Stimulated activated effector memory CD8-positive, alpha-beta T cell treated with anti-CD3 and anti-CD28 coated beads, Interleukin-12 subunit alpha, Interleukin-12 subunit beta, amount 100 ng/mL, for 72 hours (primary cell): ENCODE measurements around the gene TAF1D.
"Not testable (repeated sequence)": the region's sequence is repeated elsewhere in the genome, so short reads cannot be mapped to it uniquely, and the experiment has no call there.

Experiments
- ATAC-seq: fragments of 150-1000 bp; cut with Tn5 transposase; 2 replicates; pipeline ENCODE4 v1.10.0; 2021
- DNase-seq, 2 donors: peaks; one replicate each; pipeline ENCODE4 v3.0.0; 2021 to 2022; ENCODE audit warnings: low spot score in 2 of 2
- H3K27ac Mint-ChIP-seq: one replicate; pipeline ENCODE4 v1.8.0; 2022; ENCODE audit warnings: mild to moderate bottlenecking, mixed read lengths
- H3K36me3 Mint-ChIP-seq: one replicate; pipeline ENCODE4 v1.8.0; 2022; ENCODE audit warnings: mild to moderate bottlenecking, mixed read lengths
- H3K4me1 Mint-ChIP-seq: one replicate; pipeline ENCODE4 v1.8.0; 2022; ENCODE audit warnings: mixed read lengths
- H3K4me3 Mint-ChIP-seq: one replicate; pipeline ENCODE4 v1.8.0; 2022; ENCODE audit warnings: mild to moderate bottlenecking, mixed read lengths
- H3K9me3 Mint-ChIP-seq: one replicate; pipeline ENCODE4 v1.8.0; 2022; ENCODE audit warnings: mixed read lengths

The TAF1D gene

GRCh38 chr11:93741094-93741881, at the start of gene TAF1D, which contains the start of gene C11orf54:
TAF1D (minus strand) TSS chr11:93741495; CDS start chr11:93739304, 2,191 bp downstream.
C11orf54 (plus strand) TSS chr11:93741672; CDS start chr11:93747394, 5,722 bp downstream.
- DNase-seq: peak; percentile 88 to 98
- Mint-ChIP-seq H3K36me3 (peaks cover 73% of the 10 kb centered on the region), H3K4me1 (peaks cover 49% of the 10 kb centered on the region), H3K27ac (peak within 1 kb of the TSS; percentile 100), H3K4me3 (peak within 1 kb of the TSS; percentile 98), H3K9me3 (no peaks in the 10 kb centered on the region)
- peak; percentile 90 for ATAC-seq

- H3K4me1 Mint-ChIP-seq: peaks cover 46% of the 10 kb centered on the region
- H3K27ac Mint-ChIP-seq: peak overlapping the region; percentile 91
- no peaks in the 10 kb centered on the region for H3K9me3 Mint-ChIP-seq
- peaks cover 60% of the 10 kb centered on the region for H3K36me3 Mint-ChIP-seq
- ATAC-seq (peak; percentile 58), DNase-seq (peak in 1 of 2 donors; percentile 81)
- H3K4me3 Mint-ChIP-seq: peak overlapping the region; percentile 92
These were observed 43.7 kb upstream of the TAF1D start for GRCh38 chr11:93784935-93785360.

GRCh38 chr11:93784145-93784934, 43.0 kb upstream of the TAF1D start, which contains the start of gene MED17:
MED17 (plus strand) TSS chr11:93784282; CDS start chr11:93784514, 232 bp downstream.
- H3K4me3 Mint-ChIP-seq: peak within 1 kb of the TSS; percentile 92
- peak within 1 kb of the TSS; percentile 91 for H3K27ac Mint-ChIP-seq
- H3K4me1 Mint-ChIP-seq: peaks cover 46% of the 10 kb centered on the region
- DNase-seq: peak; percentile 71 to 91
- peak; percentile 96 for ATAC-seq
- H3K36me3 Mint-ChIP-seq: peaks cover 54% of the 10 kb centered on the region
- no peaks in the 10 kb centered on the region for H3K9me3 Mint-ChIP-seq

GRCh38 chr11:93783765-93784144, 42.5 kb upstream of the TAF1D start:
- DNase-seq (no peak), ATAC-seq (peak; percentile 50)
- peaks cover 46% of the 10 kb centered on the region for H3K4me1 Mint-ChIP-seq
- H3K9me3 Mint-ChIP-seq: no peaks in the 10 kb centered on the region
- peak overlapping the region; percentile 92 for H3K4me3 Mint-ChIP-seq
- H3K27ac Mint-ChIP-seq: peak overlapping the region; percentile 91
- H3K36me3 Mint-ChIP-seq: peaks cover 48% of the 10 kb centered on the region

DNA sequence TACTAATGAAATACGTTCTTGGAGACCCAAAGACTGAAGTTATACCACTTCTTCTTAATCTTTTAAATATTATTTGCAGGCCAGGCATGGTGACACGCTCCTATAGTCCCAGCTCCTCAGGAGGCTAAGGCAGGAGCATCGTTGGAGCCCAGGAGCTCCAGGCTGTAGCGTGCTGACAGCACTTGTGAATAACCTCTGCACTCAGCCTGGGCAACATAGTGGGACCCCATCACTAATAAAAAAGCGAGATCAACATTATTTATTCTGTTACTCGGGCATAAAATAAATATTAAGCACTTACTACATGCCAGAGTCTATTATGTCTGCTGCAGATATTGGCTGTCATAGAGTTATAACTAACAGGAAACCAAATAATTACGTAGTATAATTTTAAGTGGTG, 42.1 kb upstream of the TAF1D start:
- ATAC-seq: no peak
- DNase-seq: no peak
- Mint-ChIP-seq H3K4me1 (peaks cover 46% of the 10 kb centered on the region), H3K27ac (peak overlapping the region; percentile 91), H3K4me3 (peak overlapping the region; percentile 92), H3K9me3 (no peaks in the 10 kb centered on the region), H3K36me3 (peaks cover 44% of the 10 kb centered on the region)

- no peak overlapping the region for H3K27ac Mint-ChIP-seq
- no peak for DNase-seq
- ATAC-seq: peak; percentile 46
- H3K9me3 Mint-ChIP-seq: no peaks in the 10 kb centered on the region
- no peaks in the 10 kb centered on the region for H3K36me3 Mint-ChIP-seq
- no peak overlapping the region for H3K4me3 Mint-ChIP-seq
- no peaks in the 10 kb centered on the region for H3K4me1 Mint-ChIP-seq
These were observed 34.0 kb upstream of the TAF1D start for GRCh38 chr11:93775289-93775688.

DNA sequence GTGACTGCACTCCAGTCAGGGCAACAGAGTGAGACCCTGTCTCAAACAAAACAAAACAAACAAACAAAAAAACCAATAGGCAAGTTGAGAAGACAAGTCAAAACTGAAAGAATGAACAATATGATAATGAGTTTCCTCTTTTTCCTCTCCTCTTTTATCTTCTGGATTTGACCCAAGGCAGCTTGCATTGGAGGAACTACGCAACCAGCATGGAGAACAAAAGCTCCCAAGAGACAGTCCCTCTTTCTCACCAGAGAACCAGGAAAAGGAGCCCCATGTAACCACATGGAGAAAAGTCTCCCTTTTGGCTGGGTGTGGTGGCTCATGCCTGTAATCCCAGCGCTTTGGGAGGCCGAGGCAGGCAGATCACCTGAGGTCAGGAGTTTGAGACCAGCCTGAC, 33.3 kb upstream of the TAF1D start:
- not testable (repeated sequence) for H3K4me1 Mint-ChIP-seq, H3K36me3 Mint-ChIP-seq, DNase-seq, H3K9me3 Mint-ChIP-seq, H3K27ac Mint-ChIP-seq, ATAC-seq, H3K4me3 Mint-ChIP-seq

DNA sequence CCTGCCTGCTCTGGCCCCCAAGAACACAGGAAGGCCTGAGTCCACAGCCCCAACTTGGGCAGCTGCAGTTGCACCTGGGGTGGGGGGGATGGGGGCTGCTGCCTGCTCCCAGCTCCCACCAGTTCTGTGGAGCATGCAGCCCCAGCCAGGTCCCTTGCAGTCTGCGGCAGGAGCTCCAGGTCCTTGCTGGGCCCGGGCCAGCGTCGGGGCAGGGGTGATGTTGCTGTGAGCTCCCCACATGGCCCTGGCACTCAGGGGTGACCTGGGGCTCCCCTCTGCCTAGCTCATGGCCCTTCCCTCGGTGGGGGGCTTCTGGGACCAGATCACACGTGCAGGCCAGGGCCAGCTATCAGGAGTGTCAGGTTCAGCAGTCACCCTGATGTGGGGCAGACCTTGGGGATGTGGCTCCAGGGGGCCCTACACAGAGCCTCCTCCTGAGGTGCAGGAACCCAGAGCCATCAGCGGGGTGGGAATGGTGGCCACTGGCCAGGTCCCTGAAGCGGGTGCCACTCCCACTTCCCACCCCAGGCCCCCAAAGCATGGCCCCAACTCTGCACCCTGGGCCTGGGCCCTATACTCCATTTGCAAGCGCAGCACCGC, 32.4 kb upstream of the TAF1D start:
- Mint-ChIP-seq H3K4me3 (no peak overlapping the region), H3K36me3 (no peaks in the 10 kb centered on the region), H3K9me3 (no peaks in the 10 kb centered on the region), H3K4me1 (no peaks in the 10 kb centered on the region), H3K27ac (no peak overlapping the region)
- ATAC-seq (no peak), DNase-seq (no peak)

GRCh38 chr11:93773045-93773477, 31.8 kb upstream of the TAF1D start:
- H3K36me3 Mint-ChIP-seq: no peaks in the 10 kb centered on the region
- no peaks in the 10 kb centered on the region for H3K4me1 Mint-ChIP-seq
- no peaks in the 10 kb centered on the region for H3K9me3 Mint-ChIP-seq
- no peak overlapping the region for H3K4me3 Mint-ChIP-seq
- DNase-seq (no peak), ATAC-seq (no peak)
- H3K27ac Mint-ChIP-seq: no peak overlapping the region

DNA sequence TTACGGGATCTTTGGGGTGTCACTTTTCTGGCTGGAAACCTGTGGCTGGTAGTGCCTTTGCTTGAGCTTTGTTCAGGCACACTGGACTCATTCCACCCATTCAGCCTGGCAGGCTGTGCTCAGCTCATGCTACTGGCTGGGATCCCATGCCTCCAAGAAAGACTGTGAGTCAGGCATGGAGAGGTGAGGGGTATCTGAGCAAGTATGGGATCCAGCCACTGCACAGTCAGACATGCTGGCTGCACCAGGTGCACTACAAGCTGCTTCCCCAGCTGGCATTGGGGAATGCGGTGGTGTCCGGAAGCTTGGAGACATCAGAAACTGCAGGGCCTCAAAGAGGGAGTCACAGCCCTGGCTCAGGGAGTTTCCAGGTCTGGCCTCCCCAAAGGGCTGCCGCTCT, 30.8 kb upstream of the TAF1D start:
- no peak for DNase-seq
- H3K4me3 Mint-ChIP-seq: no peak overlapping the region
- no peaks in the 10 kb centered on the region for H3K9me3 Mint-ChIP-seq

GRCh38 chr11:93770160-93770559, 28.9 kb upstream of the TAF1D start:
- Mint-ChIP-seq H3K4me3 (no peak overlapping the region), H3K27ac (no peak overlapping the region), H3K36me3 (peaks cover 4% of the 10 kb centered on the region), H3K9me3 (peaks cover 2% of the 10 kb centered on the region), H3K4me1 (no peaks in the 10 kb centered on the region)
- ATAC-seq (no peak), DNase-seq (no peak)

More for the DNA sequence above, 30.8 kb upstream of the TAF1D start:
- ATAC-seq: no peak
- no peaks in the 10 kb centered on the region for H3K4me1 Mint-ChIP-seq
- H3K27ac Mint-ChIP-seq: no peak overlapping the region
- H3K36me3 Mint-ChIP-seq: no peaks in the 10 kb centered on the region

DNA sequence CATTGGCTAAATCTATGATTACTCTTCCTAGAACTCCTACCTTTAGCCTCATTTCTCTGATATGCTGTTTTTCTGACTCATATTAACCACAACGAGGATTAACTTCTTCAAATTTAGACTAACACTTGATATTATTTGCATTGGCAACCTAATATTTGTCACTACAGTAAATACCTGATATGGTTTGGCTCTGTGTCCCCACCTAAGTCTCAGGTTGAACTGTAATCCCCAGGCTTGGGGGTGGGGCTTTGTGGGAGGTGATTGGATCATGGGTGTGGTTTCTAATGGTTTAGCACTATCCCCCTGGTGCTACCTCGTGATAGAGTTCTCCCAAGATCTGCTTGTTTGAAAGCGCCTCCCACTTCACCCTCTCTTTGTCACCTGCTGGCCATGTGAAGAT, 25.7 kb upstream of the TAF1D start:
- H3K4me3 Mint-ChIP-seq: no peak overlapping the region

GRCh38 chr11:93766504-93766903, 25.2 kb upstream of the TAF1D start:
- H3K27ac Mint-ChIP-seq: no peak overlapping the region
- peaks cover 31% of the 10 kb centered on the region for H3K36me3 Mint-ChIP-seq
- H3K4me3 Mint-ChIP-seq: no peak overlapping the region

More for the DNA sequence above, 25.7 kb upstream of the TAF1D start:
- peaks cover 2% of the 10 kb centered on the region for H3K9me3 Mint-ChIP-seq
- H3K4me1 Mint-ChIP-seq: no peaks in the 10 kb centered on the region
- no peak for ATAC-seq
- H3K27ac Mint-ChIP-seq: no peak overlapping the region
- no peak for DNase-seq
- peaks cover 26% of the 10 kb centered on the region for H3K36me3 Mint-ChIP-seq

DNA sequence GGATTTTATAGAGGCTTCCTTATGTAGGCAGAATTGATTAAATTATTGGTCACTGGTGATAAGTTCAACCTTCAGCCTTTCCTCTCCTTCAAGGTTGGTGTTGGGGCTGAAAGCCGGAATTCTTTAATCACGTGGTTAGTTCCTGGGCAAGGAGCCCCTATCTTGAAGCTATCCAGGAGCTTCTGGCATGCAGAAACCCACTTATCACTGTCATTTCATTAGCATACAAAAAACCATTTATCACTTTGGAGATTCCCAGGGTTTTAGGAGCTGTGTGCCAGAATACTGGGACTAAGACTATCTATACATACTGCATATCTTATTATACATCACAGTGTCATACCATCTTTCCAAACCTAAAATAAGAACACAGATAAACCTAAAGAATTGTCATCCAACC, 24.3 kb upstream of the TAF1D start:
- DNase-seq: no peak
- no peak for ATAC-seq
- Mint-ChIP-seq H3K9me3 (peaks cover 2% of the 10 kb centered on the region), H3K4me3 (no peak overlapping the region), H3K4me1 (no peaks in the 10 kb centered on the region), H3K36me3 (peaks cover 40% of the 10 kb centered on the region), H3K27ac (no peak overlapping the region)

More at GRCh38 chr11:93766504-93766903, 25.2 kb upstream of the TAF1D start:
- DNase-seq: no peak
- Mint-ChIP-seq H3K4me1 (no peaks in the 10 kb centered on the region), H3K9me3 (peaks cover 2% of the 10 kb centered on the region)
- no peak for ATAC-seq

- H3K4me1 Mint-ChIP-seq: no peaks in the 10 kb centered on the region
- DNase-seq (no peak), ATAC-seq (no peak)
- H3K36me3 Mint-ChIP-seq: peaks cover 76% of the 10 kb centered on the region
- H3K4me3 Mint-ChIP-seq: no peak overlapping the region
- peaks cover under 1% of the 10 kb centered on the region for H3K9me3 Mint-ChIP-seq
- H3K27ac Mint-ChIP-seq: no peak overlapping the region
These were observed 20.6 kb upstream of the TAF1D start for GRCh38 chr11:93761910-93762309.
